ENCODE results near the gene CCDC91.

GRCh38 chr12:28374556-28374955 lies 184.3 kb downstream of the CCDC91 start:
- TF ChIP-seq EP300 (IDR thresholded peaks at IDR 0.05) (no peak), POLR2A (IDR thresholded peaks at IDR 0.05) (no peak), CTCF (IDR thresholded peaks at IDR 0.05) (no peak)
